ENCODE results near the gene ATG9B.
A peak's percentile ranks its signal among the peaks of the same experiment; 100 is the strongest.
"Not testable (repeated sequence)": the region's sequence is repeated elsewhere in the genome, so short reads cannot be mapped to it uniquely, and the experiment has no call there.

The ATG9B gene

DNA sequence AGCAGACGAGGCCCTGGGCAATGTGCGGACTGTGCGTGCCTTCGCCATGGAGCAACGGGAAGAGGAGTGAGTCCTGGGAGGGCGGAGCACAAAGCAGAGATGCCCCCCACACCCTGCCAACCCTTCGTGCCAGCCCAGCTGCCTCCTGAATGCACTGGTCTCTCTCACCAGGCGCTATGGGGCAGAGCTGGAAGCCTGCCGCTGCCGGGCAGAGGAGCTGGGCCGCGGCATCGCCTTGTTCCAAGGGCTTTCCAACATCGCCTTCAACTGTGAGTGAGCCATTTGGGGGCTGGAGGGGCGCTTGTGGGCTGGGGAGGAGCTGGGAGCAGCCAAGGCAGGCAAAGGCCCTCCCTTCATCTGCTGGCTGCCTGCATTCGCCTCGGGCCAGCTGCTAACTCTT lies 11.6 kb upstream of the ATG9B start:
- no peak for DNase-seq

DNA sequence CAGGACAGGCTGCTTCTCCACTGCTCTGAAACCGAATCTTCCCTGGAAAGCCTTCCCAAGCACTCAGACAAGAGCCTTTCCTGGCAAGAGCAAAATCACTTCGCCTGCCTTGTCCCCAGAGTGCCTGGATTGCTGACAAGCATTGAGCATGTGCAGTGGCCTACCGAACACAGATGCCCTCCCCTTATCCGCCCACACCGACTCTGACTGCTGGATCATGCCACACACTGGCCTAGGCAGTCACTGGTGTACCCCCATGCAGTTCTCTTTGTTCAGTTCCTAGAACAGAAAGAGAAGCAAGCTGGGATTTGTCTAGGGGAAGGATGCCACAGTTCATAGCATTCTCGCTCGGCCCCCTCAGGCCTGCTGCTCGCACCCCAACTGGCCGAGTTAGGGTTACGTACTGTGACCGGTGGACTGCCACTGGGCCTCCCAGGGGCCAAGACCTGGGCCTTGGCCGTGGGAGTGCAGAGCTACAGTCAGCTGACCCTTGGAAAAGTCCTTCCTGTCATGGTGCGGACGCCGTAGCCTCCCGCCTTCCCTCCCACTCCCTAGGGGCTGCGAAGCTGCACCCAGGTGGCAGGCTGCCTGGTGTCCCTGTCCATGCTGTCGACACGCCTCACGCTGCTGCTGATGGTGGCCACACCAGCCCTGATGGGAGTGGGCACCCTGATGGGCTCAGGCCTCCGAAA lies 10.9 kb upstream of the ATG9B start:
- no peak for DNase-seq

DNA sequence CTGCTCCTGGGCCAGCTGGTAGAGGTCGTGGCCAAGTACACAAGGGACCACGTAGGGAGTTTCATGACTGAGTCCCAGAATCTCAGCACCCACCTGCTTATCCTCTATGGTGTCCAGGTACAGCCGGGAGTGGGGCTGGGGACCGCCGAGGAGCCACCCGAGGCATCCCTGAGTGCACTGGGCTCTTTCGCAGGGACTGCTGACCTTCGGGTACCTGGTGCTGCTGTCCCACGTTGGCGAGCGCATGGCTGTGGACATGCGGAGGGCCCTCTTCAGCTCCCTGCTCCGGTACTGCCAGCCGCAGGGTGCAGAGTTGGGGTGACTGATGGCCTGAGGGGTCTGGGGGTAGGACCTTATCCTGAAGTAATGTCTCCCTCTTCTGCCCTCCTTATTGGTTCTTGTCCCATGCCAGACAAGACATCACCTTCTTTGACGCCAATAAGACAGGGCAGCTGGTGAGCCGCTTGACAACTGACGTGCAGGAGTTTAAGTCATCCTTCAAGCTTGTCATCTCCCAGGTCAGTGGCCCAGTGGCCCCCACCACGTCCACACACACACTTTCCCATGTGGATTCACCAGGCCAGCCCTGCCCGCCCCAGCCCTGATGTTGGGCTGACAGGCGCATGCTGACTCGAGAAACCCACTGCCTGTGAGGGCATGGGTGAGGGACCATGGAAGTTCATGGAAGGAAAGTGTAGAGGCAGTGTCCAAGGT lies 10.2 kb upstream of the ATG9B start:
- DNase-seq: no peak

DNA sequence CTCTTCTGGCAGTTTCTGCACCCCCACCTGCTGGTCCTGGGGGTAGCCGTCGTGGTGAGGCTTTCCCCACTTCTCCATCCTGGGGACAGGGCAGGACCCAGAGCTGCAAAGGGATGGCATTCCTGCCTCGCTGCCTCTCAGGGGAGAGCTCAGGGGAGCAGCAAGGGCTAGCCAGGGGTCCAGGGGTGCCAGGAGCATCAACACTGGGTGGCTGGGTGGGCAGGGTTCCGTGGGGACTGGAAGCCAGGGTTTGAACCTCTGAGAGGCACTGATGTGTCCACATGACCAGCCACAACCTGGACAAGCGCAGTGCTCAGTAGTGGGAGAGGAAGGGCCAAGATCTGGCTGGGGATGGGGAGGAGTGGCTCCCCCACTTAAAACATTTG lies 9.6 kb upstream of the ATG9B start:
- no peak for DNase-seq

DNA sequence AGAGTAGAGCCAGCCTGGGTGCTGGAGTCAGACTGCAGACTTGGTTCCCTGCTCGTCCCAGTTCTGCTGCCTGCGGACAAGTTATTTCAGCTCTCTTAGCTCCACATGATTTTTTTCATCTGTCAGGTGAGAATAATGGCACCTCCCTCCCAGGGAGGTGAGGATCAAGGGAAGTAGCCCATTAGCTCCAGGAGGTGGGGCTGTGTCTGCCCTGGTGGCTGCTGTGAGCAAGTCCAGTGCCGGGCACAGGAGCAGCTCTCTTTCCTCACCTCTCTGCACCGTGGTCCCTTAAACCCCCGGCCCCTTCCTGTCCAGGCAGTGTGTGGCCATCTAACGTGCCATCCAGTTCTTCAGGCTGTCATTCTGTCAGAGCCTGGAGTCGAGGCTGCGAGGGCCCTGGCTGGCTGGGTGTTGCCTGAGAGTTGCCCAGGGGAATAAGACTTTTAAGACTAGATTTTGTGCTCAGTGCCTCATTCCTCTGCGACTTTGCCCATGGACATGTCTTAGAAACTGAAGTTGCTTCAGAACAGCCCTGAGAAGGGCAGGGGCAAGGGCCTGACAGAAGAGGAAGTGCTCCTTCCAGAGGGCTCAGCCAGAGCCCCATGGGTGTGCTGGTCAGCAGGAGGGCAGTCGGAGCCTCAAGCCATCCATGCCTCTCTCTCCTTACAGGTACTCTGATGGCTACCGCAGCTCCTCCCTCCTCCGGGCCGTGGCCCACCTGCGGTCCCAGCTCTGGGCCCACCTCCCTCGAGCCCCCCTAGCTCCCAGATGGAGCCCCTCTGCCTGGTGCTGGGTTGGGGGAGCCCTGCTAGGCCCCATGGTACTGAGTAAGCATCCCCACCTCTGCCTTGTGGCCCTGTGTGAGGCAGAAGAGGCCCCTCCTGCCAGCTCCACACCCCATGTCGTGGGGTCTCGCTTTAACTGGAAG lies 8.9 kb upstream of the ATG9B start:
- DNase-seq: no peak

DNA sequence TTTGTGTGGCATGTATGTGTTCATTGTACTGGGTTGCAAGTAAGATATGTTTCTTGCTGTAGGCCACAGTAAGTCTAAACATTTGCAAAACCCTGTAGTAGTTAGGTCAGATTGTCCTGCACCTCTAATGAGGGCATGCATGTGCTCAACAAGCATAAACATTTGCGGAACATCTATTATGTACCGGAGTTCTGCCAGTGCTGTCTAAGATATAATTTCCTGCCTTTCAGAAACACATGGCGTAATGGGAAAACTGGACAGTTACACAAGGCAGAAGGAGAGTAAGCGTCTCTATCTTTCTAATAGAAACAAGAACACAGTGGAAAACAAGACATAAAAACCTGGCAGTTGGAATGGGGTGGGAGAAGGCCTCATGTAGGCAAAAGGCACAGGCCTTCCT lies 6.7 kb upstream of the ATG9B start:
- DNase-seq: no peak

DNA sequence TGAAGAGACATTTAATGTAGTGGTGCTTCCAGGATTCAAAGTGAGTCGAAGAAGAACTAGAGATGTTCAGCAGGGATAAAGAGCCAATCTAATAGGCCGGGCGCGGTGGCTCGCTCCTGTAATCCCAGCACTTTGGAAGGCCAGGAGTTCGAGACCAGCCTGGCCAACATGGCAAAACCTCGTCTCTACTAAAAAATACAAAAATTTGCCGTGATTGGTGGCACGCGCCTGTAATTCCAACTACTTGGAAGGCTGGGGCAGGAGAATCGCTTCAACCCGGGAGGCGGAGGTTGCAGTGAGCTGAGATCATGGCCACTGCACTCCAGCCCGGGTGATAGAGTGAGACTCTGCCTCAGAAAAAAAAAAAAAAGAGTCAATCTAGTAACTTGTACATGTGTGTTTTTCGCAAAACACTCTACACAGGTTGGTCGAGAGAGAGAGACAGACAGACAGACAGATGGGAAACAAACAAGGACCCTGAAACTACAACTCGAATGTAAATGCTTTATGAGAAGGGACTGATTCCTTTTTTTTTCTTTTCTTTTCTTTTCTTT lies 4.7 kb upstream of the ATG9B start:
- no peak for DNase-seq

DNA sequence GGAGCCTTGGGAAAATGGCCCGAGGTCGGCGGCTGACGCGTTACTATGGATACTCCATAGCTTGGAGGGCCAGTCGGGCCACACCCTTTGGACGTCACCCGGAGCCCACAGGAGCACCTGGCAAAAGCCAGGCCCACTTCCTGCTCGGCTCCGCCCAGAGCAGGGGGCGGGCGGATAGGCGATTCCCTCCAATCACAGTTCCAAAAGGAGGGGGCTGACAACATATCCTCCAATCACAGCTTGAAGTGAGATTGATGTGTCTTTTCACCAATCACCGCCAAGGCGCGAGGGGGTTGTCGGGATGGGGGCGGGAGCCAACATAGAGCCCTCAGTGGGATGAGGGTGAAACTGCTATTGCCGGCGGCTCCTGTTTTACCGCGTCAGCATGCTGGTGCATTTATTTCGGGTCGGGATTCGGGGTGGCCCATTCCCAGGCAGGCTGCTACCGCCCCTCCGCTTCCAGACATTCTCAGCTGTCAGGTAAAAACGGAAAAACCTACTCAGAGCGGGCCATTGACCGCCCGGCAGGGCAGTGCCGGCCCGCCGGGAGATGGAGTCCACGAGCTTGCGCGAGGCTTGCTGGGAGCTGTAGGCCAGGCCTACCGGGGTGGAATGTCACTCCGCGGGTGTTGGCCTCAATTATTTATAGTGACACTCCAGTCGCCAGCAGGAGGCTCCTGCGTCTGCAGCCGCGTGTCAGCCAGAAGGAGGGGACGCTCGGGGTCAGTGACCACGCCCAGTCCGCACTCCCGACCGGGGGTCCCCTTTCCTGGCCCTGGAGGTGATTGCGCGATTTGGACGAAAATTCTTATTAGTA lies 4.0 kb upstream of the ATG9B start, which contains the start of gene ABCB8:
Gene ABCB8, plus strand, starts transcription at position 320 of the 817 bp plus-strand sequence. Its CDS starts 66 bp downstream, at position 386.
- DNase-seq: peak; percentile 99

DNA sequence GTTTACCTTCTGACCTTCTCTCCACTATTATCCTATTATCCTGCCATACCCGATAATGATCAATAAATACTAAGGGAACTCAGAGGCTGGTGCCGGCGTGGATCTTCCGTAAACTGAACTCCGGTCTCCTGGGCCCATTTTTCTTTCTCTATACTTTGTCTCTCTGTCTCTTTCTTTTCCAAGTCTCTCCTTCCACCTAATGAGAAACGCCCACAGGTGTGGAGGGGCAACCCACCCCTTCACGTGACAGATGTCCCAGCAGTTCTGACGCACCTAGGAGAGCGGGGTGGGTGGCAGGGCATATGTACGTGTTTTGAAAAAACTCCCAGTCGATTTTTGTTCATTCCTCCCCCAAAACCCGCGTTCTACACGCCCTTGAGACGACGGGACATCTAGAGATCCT lies 3.4 kb upstream of the ATG9B start:
- DNase-seq: not testable (repeated sequence)

DNA sequence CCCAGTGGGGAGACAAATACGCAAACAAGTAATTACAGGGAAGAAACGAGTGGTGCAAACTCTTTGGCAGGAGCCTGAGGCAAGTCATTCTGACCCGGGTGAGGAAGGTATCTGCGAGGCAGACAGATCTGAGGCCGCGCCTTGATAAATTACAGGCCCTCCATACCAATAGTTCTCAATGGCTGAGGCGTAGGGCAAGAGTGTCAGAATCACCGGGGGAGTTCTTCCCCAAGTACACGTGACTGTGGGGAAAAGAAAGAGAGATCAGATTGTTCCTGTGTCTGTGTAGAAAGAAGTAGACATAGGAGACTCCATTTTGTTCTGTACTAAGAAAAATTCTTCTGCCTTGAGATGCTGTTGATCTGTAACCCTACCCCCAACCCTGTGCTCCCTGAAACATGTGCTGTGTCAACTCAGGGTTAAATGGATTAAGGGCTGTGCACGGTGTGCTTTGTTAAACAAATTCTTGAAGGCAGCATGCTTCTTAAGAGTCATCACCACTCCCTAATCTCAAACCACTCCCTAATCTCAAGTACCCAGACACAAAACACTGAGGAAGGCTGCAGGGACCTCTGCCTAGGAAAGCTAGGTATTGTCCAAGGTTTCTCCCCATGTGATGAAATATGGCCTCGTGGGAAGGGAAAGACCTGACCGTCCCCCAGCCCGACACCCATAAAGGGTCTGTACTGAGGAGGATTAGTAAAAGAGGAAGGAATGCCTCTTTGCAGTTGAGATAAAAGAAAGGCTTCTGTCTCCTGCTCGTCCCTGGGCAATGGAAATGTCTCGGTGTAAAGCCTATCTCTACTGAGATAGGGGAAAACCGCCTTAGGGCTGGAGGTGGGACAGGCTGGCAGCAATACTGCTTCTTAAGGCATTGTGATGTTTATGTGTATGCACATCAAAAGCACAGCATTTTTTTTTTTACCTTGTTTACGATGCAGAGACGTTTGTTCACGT lies 2.8 kb upstream of the ATG9B start:
- not testable (repeated sequence) for DNase-seq

DNA sequence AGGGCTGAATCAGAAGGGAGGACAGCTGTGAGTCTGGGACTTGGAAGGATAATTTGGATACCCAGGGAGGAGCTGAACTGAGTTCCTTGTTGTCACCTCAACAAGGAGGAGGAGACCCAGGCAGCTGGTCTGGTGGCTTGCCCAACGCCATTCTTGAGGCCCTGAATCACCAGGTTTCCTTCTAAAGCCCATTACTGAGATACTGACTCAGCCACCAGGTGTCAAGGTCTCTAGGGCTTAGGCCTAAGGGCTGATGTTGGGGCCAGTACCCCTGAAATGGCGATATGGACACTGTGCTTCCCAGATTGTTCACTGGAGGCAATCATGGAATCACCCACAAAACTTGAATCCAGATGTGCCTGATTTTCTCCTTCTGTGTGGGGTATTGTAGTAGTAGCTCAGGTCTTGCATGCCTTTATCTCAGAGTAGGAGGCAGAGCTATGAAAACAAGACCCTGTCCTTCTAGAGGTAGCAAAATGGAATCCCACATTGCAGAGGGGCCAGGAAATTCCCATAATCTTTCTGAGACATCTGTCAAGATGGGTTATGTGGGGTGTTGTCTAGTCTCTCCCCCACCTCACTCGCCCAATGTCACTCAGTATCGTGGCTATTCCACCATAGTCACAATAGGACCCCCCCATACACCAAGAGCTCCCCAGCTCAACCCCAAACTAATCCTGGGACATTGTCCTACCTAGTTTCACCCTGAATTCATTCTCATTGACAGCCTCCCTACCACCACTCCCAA lies 1.8 kb upstream of the ATG9B start:
- no peak for DNase-seq

DNA sequence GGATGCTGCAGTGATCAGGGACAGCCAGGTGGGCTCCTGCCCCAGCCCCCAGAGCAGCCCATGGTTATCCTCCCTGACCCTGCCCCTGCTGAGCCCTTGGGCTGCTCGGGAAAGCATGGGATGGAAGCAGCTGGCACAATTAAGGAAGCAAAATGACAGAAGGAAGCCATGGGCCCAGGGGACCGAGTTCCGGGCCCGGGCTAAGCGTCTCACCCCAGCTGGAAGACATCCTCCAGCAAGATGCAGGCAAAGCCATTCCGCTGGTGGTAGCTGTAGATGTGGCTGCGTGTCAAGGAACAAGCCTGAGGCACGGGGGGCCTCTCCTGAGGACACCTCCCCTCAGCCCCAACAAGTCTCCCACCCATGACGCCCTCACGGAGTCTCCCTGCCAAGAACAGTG lies 1.1 kb downstream of the ATG9B start:
- no peak for DNase-seq

DNA sequence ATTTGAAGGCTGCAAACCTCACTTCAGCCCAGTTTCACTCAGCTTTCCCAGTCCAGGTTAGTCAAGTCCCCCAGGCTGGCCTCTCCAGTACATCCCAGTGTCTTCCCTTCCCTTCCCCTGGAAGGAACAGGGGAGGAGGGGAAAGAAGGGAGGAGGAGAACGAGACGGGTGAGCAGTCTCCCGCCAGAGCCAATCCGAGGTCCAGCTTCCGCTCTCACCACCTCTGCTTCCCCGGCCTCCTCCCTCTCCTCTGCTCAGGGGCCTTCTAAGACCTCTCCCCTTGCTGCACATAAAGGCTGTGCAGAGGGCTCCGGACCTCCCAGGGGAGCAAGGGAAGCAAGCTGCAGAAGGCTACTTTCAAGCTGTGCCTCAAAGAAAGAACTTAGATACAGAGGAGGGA lies 4.1 kb downstream of the ATG9B start:
- DNase-seq: no peak

DNA sequence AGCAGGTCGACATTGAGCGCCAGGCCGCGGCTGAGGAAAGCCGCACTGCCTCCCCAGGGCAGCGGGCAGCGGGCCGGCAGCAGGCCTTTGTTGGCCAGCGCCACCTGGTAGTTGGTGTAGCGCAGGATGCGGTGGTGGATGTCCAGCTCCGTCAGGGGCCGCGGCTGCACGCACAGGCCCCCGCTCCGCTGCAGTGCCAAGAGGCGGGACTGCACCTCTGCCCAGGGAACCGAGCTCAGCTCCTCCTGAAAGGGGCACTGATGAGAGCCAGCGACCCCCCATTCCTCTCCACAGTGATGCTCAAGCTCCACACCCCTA lies 5.2 kb downstream of the ATG9B start:
- DNase-seq: no peak

DNA sequence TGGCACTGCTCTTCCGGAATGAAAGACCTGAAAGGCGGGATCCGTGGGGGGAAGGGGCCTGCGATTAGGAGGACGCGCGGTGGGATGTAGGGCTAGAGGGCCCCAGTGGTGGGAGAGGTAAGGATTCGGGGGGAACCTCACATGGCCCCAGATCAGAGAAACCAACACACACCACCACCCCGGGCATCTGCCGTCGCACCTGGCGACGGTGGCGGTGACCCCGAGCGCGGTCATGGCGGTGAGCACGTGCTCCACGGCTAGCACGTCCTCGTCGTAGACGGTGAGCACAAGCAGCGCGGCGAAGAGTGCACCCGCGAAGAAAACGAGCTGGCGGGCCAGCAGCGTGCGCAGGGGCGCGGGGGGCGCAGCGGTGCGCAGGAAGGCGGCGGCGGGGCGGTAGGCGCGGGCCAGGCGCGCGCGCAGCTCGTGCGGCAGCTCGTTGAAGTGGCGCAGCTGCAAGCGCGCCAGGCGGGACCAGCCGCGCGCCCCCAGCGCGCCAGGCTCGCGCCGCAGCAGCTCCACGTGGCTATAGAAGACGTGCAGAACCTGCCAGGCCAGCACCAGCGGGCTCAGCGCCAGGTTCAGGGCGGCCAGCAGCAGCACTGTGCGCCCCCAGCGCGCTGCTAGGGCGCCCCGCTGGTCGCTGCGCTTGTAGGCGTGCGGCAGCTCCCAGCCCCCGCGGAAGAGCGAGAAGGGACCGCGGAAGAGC lies 5.7 kb downstream of the ATG9B start:
- peak; percentile 64 for DNase-seq

DNA sequence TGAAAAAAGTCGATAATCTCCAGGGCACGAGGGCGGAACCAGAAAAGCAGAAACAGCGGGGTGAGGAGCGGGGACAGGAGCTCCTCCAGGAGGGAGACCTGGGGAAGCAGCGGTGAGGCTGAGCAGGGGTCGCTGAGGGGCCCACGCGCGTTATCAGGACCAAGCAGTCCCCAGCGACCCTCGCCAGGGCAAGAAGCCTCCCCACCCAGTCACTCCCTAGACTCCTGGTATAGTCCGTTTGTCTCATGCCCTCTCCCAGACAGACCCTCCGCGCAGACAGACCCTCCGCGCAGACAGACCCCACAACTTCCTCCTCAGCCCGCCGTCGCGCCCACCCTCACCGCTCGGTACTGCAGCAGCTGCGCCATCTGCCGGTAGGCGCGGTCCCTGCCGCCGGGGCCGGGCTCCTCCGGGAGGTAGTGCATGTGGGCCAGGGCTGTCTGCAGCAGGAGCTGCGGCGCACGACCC lies 6.3 kb downstream of the ATG9B start:
- DNase-seq: peak; percentile 82

DNA sequence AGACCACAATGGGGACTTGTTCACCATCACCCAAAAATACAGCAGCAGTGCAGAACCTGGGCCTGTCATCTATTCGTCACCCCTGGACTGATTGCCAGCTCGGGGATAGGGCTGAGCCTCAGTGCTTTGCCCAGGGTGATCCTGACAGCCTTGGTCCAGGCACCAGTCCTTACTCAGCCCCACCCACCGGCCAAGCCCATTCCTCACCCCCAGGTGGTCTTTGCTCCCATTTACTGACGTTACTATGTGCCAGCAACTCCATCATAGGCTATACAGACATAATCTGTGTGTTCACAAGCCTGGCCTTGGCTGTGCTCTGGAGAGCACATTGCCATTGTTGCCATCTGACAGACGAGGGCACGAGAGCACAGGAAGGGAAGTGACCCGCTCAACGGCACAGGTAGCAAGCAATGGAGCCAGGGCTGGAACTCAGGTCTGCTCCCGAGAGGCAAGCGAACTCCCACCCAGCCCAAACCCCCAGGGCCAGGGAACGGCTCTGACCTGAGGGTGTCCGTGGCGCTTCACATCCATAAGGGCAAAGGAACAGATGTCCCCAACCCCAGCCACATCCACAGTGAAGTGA lies 6.8 kb downstream of the ATG9B start:
- no peak for DNase-seq

DNA sequence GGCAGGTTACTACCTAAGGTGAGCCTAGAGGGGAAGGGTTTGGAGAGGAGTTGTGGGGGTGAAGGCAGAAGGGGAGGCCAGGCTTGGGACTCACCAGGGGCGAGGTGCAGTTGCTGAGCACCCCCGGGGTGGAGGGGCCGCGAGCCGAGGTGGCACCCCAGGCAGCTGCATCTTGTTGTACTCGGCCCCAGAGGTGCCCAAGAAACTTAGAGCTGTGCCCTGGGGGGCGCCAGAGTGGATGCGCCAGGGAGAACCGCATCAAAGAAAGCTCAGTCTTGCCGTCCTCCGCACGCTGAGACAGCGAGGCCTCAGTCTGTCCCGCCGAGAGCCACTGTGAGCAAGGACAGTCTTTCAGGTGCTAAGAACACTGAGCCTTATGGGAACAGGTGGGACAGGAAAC lies 7.4 kb downstream of the ATG9B start:
- no peak for DNase-seq

DNA sequence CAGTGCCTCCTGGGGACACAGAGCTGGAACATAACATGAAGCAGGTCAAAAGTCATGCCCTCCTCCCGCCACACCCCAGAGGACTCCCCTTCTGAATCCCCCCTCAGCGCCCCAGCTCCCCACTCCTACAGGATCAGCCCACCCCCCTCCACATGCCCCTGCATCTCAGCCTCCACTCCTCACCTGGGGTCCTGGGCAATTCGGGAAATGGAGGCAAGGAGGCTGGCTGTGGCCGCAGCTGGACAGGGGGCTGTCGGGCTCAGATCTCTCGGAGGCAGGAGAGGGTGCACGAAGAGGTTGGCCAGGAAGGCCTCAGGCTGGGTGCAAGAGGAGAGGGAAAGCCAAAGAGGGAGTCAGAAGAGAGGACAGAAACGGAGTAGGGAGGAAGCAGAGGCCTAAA lies 7.8 kb downstream of the ATG9B start:
- DNase-seq: no peak

Measured in right hindlimb (tissue), 1 donor.